ENCODE measurements around the gene CCN5. TPM values are rescaled to one million over a fixed set of nuclear protein-coding genes. Genes with fewer than 3 reads are reported as not detected.

CCN5 gene
- total RNA-seq, 2 experiments from 2014 or later: not detected

GRCh38 chr20:44716309-44717106 is 1.3 kb downstream of the CCN5 start:
- Mint-ChIP-seq H3K9me3 (no peaks in the 10 kb centered on the region), H3K27me3 (no peaks in the 10 kb centered on the region), H3K27ac (no peak overlapping the region), H3K4me1 (ENCODE audit: low read depth) (no peaks in the 10 kb centered on the region), H3K36me3 (ENCODE audit: low read depth) (no peaks in the 10 kb centered on the region), H3K4me3 (no peak overlapping the region)
- POLR2A ChIA-PET: no interaction called here
- intact Hi-C loops (cut with micrococcal nuclease): no loop called here
- DNase-seq (no peak), ATAC-seq (no peak)
- TF ChIP-seq, protein P1, sequence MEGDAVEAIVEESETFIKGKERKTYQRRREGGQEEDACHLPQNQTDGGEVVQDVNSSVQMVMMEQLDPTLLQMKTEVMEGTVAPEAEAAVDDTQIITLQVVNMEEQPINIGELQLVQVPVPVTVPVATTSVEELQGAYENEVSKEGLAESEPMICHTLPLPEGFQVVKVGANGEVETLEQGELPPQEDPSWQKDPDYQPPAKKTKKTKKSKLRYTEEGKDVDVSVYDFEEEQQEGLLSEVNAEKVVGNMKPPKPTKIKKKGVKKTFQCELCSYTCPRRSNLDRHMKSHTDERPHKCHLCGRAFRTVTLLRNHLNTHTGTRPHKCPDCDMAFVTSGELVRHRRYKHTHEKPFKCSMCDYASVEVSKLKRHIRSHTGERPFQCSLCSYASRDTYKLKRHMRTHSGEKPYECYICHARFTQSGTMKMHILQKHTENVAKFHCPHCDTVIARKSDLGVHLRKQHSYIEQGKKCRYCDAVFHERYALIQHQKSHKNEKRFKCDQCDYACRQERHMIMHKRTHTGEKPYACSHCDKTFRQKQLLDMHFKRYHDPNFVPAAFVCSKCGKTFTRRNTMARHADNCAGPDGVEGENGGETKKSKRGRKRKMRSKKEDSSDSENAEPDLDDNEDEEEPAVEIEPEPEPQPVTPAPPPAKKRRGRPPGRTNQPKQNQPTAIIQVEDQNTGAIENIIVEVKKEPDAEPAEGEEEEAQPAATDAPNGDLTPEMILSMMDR (IDR thresholded peaks at IDR 0.05): no peak
- CTCF ChIA-PET: interaction anchor here (1.0 kb wide), 1 partner anchor 10 kb away, joined by 3 read pairs; no protein-coding TSS in a partner anchor

DNA sequence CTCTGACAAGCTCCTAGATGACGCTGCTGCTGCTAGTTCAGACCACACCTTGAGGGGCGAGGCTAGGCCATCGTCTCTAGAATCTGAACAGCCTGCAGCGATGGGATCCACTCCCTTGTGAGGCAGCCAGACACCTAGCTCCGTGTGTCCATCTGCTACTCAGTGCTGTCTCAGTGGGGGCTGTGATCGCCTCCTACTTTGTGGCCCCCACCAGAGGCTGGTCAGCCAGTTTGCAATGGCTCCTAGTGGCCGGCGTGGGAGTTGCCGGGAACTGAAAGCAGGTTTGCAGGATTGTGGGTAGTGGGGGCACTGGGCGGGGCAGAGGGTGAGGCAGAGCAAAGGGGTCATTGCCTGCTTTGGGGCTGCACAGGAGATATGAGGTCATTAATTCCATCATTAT is 2.8 kb downstream of the CCN5 start:
- Mint-ChIP-seq H3K27ac (no peak overlapping the region), H3K4me3 (no peak overlapping the region), H3K36me3 (ENCODE audit: low read depth) (no peaks in the 10 kb centered on the region), H3K4me1 (ENCODE audit: low read depth) (no peaks in the 10 kb centered on the region), H3K9me3 (no peaks in the 10 kb centered on the region), H3K27me3 (no peaks in the 10 kb centered on the region)
- CTCF ChIA-PET: interaction anchor here (1.0 to 1.1 kb wide), 2 partner anchors 11 to 14 kb away, joined by 3 to 5 read pairs; no protein-coding TSS in a partner anchor
- TF ChIP-seq, protein P1 (IDR thresholded peaks at IDR 0.05): no peak
- POLR2A ChIA-PET: no interaction called here
- no peak for DNase-seq
- ATAC-seq: no peak
- intact Hi-C loops (cut with micrococcal nuclease): no loop called here

GRCh38 chr20:44719841-44720240 is 4.7 kb downstream of the CCN5 start:
- POLR2A ChIA-PET: no interaction called here
- ATAC-seq: no peak
- H3K4me1 Mint-ChIP-seq (ENCODE audit: low read depth): no peaks in the 10 kb centered on the region
- TF ChIP-seq, protein P1 (IDR thresholded peaks at IDR 0.05): no peak
- CTCF ChIA-PET: no interaction called here
- no peaks in the 10 kb centered on the region for H3K9me3 Mint-ChIP-seq
- H3K4me3 Mint-ChIP-seq: no peak overlapping the region
- intact Hi-C loops (cut with micrococcal nuclease): no loop called here
- no peak for DNase-seq
- H3K36me3 Mint-ChIP-seq (ENCODE audit: low read depth): no peaks in the 10 kb centered on the region
- no peaks in the 10 kb centered on the region for H3K27me3 Mint-ChIP-seq
- no peak overlapping the region for H3K27ac Mint-ChIP-seq

- H3K36me3 Mint-ChIP-seq (ENCODE audit: low read depth): no peaks in the 10 kb centered on the region
- ATAC-seq: no peak
- H3K4me3 Mint-ChIP-seq: no peak overlapping the region
- H3K27ac Mint-ChIP-seq: no peak overlapping the region
- no peaks in the 10 kb centered on the region for H3K27me3 Mint-ChIP-seq
- POLR2A ChIA-PET: no interaction called here
- no peak for DNase-seq
- TF ChIP-seq, protein P1 (IDR thresholded peaks at IDR 0.05): no peak
- no peaks in the 10 kb centered on the region for H3K4me1 Mint-ChIP-seq (ENCODE audit: low read depth)
- CTCF ChIA-PET: interaction anchor here (1.4 to 1.5 kb wide), 2 partner anchors 13 to 27 kb away, joined by 3 to 6 read pairs; no protein-coding TSS in a partner anchor
- H3K9me3 Mint-ChIP-seq: no peaks in the 10 kb centered on the region
- intact Hi-C loops (cut with micrococcal nuclease): no loop called here
Measured at GRCh38 chr20:44720621-44720996, 5.4 kb downstream of the CCN5 start.
